CD4-positive, CD25-positive, alpha-beta regulatory T cell (primary cell): ENCODE data around the gene TPK1. TPM values are rescaled to one million over a fixed set of nuclear protein-coding genes. Genes with fewer than 3 reads are reported as not detected.

ENCODE experiments used
- ATAC-seq, 2 donors: fragments of 150-1000 bp; cut with Tn5 transposase; one replicate each; pipeline ENCODE4 v1.10.0; 2021; ENCODE audit warnings: low read depth in 2 of 2, moderate number of reproducible peaks in 2 of 2, moderate library complexity in 1 of 2
- DNase-seq, 3 donors: peaks; one replicate each; pipeline versions ENCODE4 v3.0.0 to v3.0.0-alpha.2; 2012 to 2022; ENCODE audit warnings: mixed read lengths in 1 of 3
- H3K27ac ChIP-seq: one replicate; pipeline ENCODE4 v1.7.0; 2013; ENCODE audit warnings: mild to moderate bottlenecking, low read length; ENCODE audit not compliant: insufficient read depth, poor library complexity, severe bottlenecking
- H3K27me3 ChIP-seq: one replicate; pipeline ENCODE4 v1.7.0; 2013; ENCODE audit warnings: low read length; ENCODE audit not compliant: control insufficient read depth, insufficient read depth
- H3K36me3 ChIP-seq: one replicate; pipeline ENCODE4 v1.7.0; 2013; ENCODE audit warnings: mild to moderate bottlenecking, low read length, moderate library complexity; ENCODE audit not compliant: control insufficient read depth, insufficient read depth
- H3K4me1 ChIP-seq: 2 replicates; pipeline ENCODE4 v1.7.0; 2013; ENCODE audit warnings: mild to moderate bottlenecking, low read length; ENCODE audit not compliant: insufficient read depth, control insufficient read depth, poor library complexity, severe bottlenecking
- H3K4me3 ChIP-seq: one replicate; pipeline ENCODE4 v1.7.0; 2013; ENCODE audit warnings: low read depth, mild to moderate bottlenecking, low read length, moderate library complexity
- H3K9me3 ChIP-seq, 2 experiments: 1 replicate in 1 of 2; 2 replicates in 1 of 2; pipeline ENCODE4 v1.7.0; 2013; ENCODE audit warnings: low read length in 2 of 2, mild to moderate bottlenecking in 1 of 2, moderate library complexity in 1 of 2; ENCODE audit not compliant: control insufficient read depth in 2 of 2
- H3K27ac Mint-ChIP-seq, 3 donors: one replicate each; pipeline ENCODE4 v1.8.0; 2020 to 2022; ENCODE audit warnings: mild to moderate bottlenecking in 3 of 3, mixed read lengths in 3 of 3, moderate library complexity in 2 of 3
- H3K27me3 Mint-ChIP-seq: one replicate; pipeline ENCODE4 v1.8.0; 2022; ENCODE audit warnings: mild to moderate bottlenecking, mixed read lengths
- H3K36me3 Mint-ChIP-seq: one replicate; pipeline ENCODE4 v1.8.0; 2020; ENCODE audit warnings: mixed read lengths
- H3K4me1 Mint-ChIP-seq, 4 donors: one replicate each; pipeline ENCODE4 v1.8.0; 2020 to 2022; ENCODE audit warnings: mixed read lengths in 4 of 4, mild to moderate bottlenecking in 1 of 4
- H3K4me3 Mint-ChIP-seq, 4 donors: one replicate each; pipeline ENCODE4 v1.8.0; 2020 to 2022; ENCODE audit warnings: mild to moderate bottlenecking in 4 of 4, mixed read lengths in 4 of 4, moderate library complexity in 3 of 4
- H3K9me3 Mint-ChIP-seq, 7 donors: one replicate each; pipeline ENCODE4 v1.8.0; 2020 to 2022; ENCODE audit warnings: mixed read lengths in 7 of 7, mild to moderate bottlenecking in 3 of 7, moderate library complexity in 2 of 7
- polyA plus RNA-seq, 4 donors: library from polyadenylated mRNA; unstranded; fragments of 300-500 nt; fragmentation: Illumina TruSeq; gene quantifications; one replicate each; pipeline ENCODE4 v1.2.3, GENCODE V29; 2021
- total RNA-seq: library from RNA; stranded (reverse); gene quantifications from one replicate; pipeline ENCODE4 v1.2.3, GENCODE V29; 2022

TPK1 gene
- 38.8 TPM for total RNA-seq
- 10 to 100 TPM; 30.5 to 32.5 (median 31.5) TPM for polyA plus RNA-seq

DNA sequence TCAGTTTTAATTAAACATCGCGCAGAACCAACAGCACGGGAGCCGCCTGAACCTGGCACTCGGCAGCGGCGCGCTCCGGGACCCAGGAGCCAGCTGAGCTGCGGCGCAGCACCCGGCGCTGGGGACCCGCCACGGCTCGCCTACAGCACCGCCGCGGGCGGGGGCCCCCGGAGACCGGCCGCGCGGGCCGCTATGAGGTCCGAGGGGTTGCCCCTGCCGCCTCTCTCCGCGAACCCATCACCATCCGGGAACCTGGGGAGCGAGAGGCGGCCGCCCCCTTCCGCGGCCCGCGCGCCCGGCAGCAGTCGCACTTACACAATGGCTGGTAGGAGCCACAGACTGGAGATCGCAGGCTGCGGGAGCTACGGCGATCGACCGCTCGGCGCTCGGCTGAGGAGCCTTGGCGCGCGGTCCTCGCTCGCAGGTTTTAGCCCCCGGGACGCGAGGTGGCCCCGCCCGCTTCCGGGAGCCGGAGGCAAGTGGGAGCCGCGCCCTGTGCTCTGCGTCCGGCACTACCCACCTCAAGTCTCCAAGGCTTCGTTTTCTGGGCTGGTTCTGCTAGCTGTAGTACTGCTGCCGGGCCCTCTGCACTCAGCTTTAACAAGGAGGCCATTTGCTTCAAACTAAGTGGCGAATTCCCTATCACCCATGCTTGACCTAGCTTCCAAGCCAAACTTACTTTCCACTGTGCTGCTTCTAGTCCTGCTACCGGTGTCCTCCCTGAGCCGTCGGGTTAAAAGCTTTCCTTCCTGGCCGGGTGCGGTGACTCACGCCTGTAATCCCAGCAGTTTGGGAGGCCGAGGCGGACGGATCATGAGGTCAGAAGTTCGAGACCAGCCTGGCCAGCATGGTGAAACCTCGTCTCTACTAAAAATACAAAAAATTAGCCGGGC, at the start of gene TPK1:
Gene TPK1, minus strand, starts transcription at position 402 of the 893 bp plus-strand sequence. CDS start 451 bp downstream, outside the sequence.
- H3K4me3 Mint-ChIP-seq = peak within 1 kb of the TSS; percentile 95 to 99 (median 96)
- Histone ChIP-seq H3K4me3 (peak within 1 kb of the TSS; percentile 90), H3K27ac (peak within 1 kb of the TSS; percentile 94), H3K9me3 (no peaks in the 10 kb centered on the region), H3K36me3 (no peaks in the 10 kb centered on the region), H3K27me3 (no peaks in the 10 kb centered on the region), H3K4me1 (peaks cover 27% of the 10 kb centered on the region)
- no peaks in the 10 kb centered on the region for H3K27me3 Mint-ChIP-seq
- DNase-seq (peak; percentile 80 to 99 (median 92)), ATAC-seq (peak; percentile 89 to 93)
- H3K36me3 Mint-ChIP-seq = peaks cover 4% of the 10 kb centered on the region
- peak within 1 kb of the TSS; percentile 99 to 100 (median 100) for H3K27ac Mint-ChIP-seq
- peaks cover 0 to 6% (median 0%) of the 10 kb centered on the region in 7 donors for H3K9me3 Mint-ChIP-seq
- H3K4me1 Mint-ChIP-seq = peaks cover 18 to 57% (median 20%) of the 10 kb centered on the region in 4 donors

DNA sequence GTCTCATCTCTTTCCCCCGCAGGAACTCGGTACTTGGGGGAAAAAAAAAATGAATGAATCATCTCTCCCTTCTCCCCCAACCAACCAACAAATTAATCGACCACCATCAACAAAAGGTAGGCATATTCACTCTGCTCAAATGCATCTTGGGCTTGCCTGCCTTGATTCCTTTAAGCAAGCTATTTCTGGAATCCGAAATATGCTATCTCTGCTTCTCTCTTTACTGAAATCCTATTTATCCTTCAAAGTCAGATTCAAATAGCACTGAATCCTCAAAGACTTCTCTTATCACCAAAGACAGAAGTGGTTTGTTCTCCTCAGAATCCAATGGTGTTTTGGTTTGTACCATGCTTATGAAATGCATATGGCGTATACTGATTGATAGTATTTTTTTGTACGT, 49.6 kb upstream of the TPK1 start:
- Mint-ChIP-seq H3K27me3 (peaks cover 19% of the 10 kb centered on the region), H3K4me3 (no peak overlapping the region), H3K27ac (no peak overlapping the region), H3K36me3 (no peaks in the 10 kb centered on the region), H3K4me1 (no peaks in the 10 kb centered on the region), H3K9me3 (no peaks in the 10 kb centered on the region)
- ATAC-seq (no peak), DNase-seq (no peak)
- H3K4me1 ChIP-seq = no peaks in the 10 kb centered on the region
- no peak overlapping the region for H3K27ac ChIP-seq
- H3K27me3 ChIP-seq = no peaks in the 10 kb centered on the region
- H3K4me3 ChIP-seq = no peak overlapping the region
- no peaks in the 10 kb centered on the region for H3K9me3 ChIP-seq
- H3K36me3 ChIP-seq = no peaks in the 10 kb centered on the region

DNA sequence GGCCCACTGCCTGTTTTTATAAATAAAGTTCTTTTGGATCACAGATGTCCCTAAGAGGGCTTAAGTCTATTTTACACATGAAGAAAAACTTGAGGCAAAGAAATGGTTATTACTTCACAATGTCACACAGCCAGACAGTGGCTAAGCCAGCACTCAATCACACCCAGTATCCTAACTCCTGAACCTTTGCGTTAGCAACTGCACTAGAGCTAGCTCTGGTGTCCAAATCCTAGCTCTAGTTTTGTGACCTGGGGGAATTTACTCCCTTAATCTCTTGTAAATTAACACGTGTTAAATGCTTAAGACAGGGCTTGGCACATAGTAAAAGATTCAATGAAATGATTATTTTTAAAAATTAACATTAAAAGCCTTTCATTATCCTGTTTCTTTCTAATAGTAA, 49.0 kb upstream of the TPK1 start:
- Histone ChIP-seq H3K9me3 (no peaks in the 10 kb centered on the region), H3K27ac (no peak overlapping the region), H3K4me3 (no peak overlapping the region), H3K4me1 (no peaks in the 10 kb centered on the region), H3K27me3 (no peaks in the 10 kb centered on the region), H3K36me3 (no peaks in the 10 kb centered on the region)
- H3K36me3 Mint-ChIP-seq = no peaks in the 10 kb centered on the region
- ATAC-seq (no peak), DNase-seq (no peak)
- H3K9me3 Mint-ChIP-seq = no peaks in the 10 kb centered on the region
- H3K27me3 Mint-ChIP-seq = peaks cover 20% of the 10 kb centered on the region
- no peaks in the 10 kb centered on the region for H3K4me1 Mint-ChIP-seq
- no peak overlapping the region for H3K27ac Mint-ChIP-seq
- no peak overlapping the region for H3K4me3 Mint-ChIP-seq

DNA sequence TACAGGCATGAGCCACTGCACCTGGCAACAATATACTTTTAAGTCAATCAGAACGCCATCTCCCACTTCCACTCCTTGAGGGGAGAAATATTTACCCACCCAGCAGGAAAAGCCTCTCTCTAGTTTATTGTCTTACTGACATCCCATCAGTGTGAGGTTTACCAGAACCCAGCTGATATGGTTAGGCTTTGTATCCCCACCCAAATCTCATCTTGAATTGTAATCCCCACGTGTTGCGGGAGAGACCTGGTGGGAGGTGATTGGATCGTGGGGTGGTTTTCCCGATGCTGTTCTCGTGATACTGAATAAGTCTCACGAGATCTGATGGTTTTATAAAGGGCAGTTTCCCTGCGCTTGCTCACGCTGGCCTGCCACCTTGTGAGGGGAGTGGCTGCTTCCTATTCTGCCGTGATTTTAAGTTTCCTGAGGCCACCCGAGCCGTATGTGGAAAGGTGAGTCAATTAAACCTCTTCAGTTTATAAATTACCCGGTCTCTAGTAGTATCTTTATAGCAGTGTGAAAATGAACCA, 37.5 kb upstream of the TPK1 start:
- Histone ChIP-seq H3K27me3 (no peaks in the 10 kb centered on the region), H3K9me3 (no peaks in the 10 kb centered on the region), H3K4me3 (no peak overlapping the region), H3K27ac (no peak overlapping the region), H3K36me3 (no peaks in the 10 kb centered on the region), H3K4me1 (no peaks in the 10 kb centered on the region)
- H3K27ac Mint-ChIP-seq = peak overlapping the region in 1 of 3 donors; percentile 0
- H3K27me3 Mint-ChIP-seq = peaks cover 14% of the 10 kb centered on the region
- no peaks in the 10 kb centered on the region for H3K36me3 Mint-ChIP-seq
- H3K4me1 Mint-ChIP-seq = no peaks in the 10 kb centered on the region
- H3K4me3 Mint-ChIP-seq = no peak overlapping the region
- DNase-seq (no peak), ATAC-seq (no peak)
- H3K9me3 Mint-ChIP-seq = peaks cover 0 to 1% (median 0%) of the 10 kb centered on the region in 7 donors

DNA sequence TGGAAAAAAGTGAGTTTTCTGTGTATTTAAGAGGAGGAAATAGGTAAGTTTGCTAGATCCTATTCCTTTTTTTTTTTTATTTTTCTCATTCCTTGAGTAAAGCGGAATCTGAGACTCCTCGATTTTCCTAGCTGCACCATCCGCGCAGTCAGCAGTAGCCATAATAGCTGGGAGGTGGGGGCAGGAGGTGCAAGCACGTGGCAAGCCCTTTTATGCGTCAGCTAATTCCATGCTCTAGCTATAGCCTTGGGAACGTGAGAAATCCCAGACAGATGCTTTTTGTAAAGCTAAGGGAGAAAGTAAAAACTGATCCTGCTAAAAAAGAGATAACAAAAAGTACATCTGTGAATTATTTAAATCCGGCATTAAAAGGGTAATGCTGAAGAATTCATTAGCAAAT, 33.2 kb upstream of the TPK1 start:
- peaks cover 0 to 4% (median 0%) of the 10 kb centered on the region in 7 donors for H3K9me3 Mint-ChIP-seq
- ATAC-seq = no peak

DNA sequence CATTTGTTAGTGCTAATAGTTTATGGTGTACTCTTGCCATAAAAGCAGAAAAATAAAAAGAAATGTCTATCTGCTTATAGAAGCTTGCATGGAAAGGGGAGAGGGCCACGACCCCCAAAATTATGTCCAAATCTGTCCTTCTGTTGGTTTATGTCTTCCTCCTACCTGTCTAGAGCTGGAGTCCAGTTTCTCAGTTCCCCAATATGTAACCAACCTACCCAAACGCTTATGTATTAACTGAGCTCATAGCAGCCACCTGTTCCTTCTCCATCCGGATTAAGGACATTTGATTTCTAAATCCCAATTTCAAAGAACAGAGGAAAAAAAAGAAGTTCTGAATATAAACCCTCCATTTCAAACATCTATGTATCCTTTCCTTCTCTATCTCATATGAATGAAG, 30.3 kb upstream of the TPK1 start:
- Mint-ChIP-seq H3K27me3 (peaks cover 26% of the 10 kb centered on the region), H3K9me3 (peaks cover 0 to 4% (median 0%) of the 10 kb centered on the region in 7 donors), H3K4me3 (no peak overlapping the region)

More for the DNA sequence above, 33.2 kb upstream of the TPK1 start:
- Mint-ChIP-seq H3K36me3 (no peaks in the 10 kb centered on the region), H3K4me3 (no peak overlapping the region), H3K27ac (no peak overlapping the region), H3K27me3 (peaks cover 26% of the 10 kb centered on the region), H3K4me1 (no peaks in the 10 kb centered on the region)
- Histone ChIP-seq H3K27ac (no peak overlapping the region), H3K9me3 (no peaks in the 10 kb centered on the region), H3K4me3 (no peak overlapping the region), H3K36me3 (no peaks in the 10 kb centered on the region), H3K27me3 (peaks cover 8% of the 10 kb centered on the region), H3K4me1 (no peaks in the 10 kb centered on the region)
- DNase-seq = no peak

DNA sequence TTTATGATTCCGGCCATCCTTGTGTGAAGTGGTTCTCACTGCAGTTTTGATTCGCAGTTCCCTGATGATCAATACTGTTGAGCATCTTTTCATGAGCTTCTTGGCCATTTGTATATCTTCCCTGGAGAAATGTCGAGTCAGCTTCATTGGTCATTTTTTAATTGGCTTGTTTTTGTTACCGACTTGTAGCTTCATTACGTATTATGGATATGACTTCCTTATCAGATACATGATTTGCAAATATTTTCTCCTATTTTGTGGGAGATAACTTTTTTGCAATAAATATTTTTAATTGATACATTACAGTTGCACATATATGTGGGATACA, 27.4 kb upstream of the TPK1 start:
- Histone ChIP-seq H3K27ac (no peak overlapping the region), H3K4me3 (no peak overlapping the region), H3K27me3 (peaks cover 8% of the 10 kb centered on the region), H3K36me3 (no peaks in the 10 kb centered on the region), H3K9me3 (no peaks in the 10 kb centered on the region), H3K4me1 (no peaks in the 10 kb centered on the region)
- peaks cover 0 to 4% (median 0%) of the 10 kb centered on the region in 7 donors for H3K9me3 Mint-ChIP-seq
- H3K4me3 Mint-ChIP-seq = no peak overlapping the region
- peaks cover 28% of the 10 kb centered on the region for H3K27me3 Mint-ChIP-seq
- ATAC-seq = no peak
- no peak for DNase-seq
- no peaks in the 10 kb centered on the region for H3K36me3 Mint-ChIP-seq
- H3K4me1 Mint-ChIP-seq = no peaks in the 10 kb centered on the region
- H3K27ac Mint-ChIP-seq = no peak overlapping the region

More for the DNA sequence above, 30.3 kb upstream of the TPK1 start:
- H3K36me3 ChIP-seq = no peaks in the 10 kb centered on the region
- no peaks in the 10 kb centered on the region for H3K4me1 Mint-ChIP-seq
- H3K27ac ChIP-seq = no peak overlapping the region
- no peaks in the 10 kb centered on the region for H3K9me3 ChIP-seq
- H3K27me3 ChIP-seq = peaks cover 8% of the 10 kb centered on the region
- no peaks in the 10 kb centered on the region for H3K36me3 Mint-ChIP-seq
- H3K4me3 ChIP-seq = no peak overlapping the region
- H3K27ac Mint-ChIP-seq = no peak overlapping the region
- H3K4me1 ChIP-seq = no peaks in the 10 kb centered on the region
- DNase-seq (no peak), ATAC-seq (no peak)
